ENCODE measurements around the gene MPPED1. TPM values are rescaled to one million over a fixed set of nuclear protein-coding genes. Genes with fewer than 3 reads are reported as not detected.

MPPED1 gene
- total RNA-seq, 4 donors from 2014 or later, result not detected

GRCh38 chr22:43412808-43413795 is 1.3 kb downstream of the MPPED1 start:
- TF ChIP-seq, protein P1, sequence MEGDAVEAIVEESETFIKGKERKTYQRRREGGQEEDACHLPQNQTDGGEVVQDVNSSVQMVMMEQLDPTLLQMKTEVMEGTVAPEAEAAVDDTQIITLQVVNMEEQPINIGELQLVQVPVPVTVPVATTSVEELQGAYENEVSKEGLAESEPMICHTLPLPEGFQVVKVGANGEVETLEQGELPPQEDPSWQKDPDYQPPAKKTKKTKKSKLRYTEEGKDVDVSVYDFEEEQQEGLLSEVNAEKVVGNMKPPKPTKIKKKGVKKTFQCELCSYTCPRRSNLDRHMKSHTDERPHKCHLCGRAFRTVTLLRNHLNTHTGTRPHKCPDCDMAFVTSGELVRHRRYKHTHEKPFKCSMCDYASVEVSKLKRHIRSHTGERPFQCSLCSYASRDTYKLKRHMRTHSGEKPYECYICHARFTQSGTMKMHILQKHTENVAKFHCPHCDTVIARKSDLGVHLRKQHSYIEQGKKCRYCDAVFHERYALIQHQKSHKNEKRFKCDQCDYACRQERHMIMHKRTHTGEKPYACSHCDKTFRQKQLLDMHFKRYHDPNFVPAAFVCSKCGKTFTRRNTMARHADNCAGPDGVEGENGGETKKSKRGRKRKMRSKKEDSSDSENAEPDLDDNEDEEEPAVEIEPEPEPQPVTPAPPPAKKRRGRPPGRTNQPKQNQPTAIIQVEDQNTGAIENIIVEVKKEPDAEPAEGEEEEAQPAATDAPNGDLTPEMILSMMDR (IDR thresholded peaks at IDR 0.05; ENCODE audit: low read depth), result no peak

DNA sequence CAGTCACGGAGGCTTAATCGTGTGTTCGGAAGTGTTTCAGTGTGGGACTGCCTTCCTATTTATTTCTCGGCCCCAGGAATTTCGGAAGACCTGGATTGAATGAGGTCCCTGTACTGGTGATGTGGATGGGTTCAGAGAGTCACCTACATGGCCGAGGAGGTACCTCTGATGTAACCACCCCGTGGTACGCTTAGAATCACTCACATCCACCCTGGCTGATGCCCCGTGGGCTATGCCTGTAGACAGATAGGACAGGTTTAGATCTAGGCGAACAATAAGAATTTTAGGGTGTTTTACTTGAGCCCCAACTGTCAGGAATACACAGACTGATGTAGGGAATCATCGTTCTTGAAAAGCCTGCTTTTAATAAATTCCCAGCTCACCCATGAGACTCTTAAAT is 2.0 kb downstream of the MPPED1 start:
- TF ChIP-seq, protein P1 (IDR thresholded peaks at IDR 0.05; ENCODE audit: low read depth), result no peak

DNA sequence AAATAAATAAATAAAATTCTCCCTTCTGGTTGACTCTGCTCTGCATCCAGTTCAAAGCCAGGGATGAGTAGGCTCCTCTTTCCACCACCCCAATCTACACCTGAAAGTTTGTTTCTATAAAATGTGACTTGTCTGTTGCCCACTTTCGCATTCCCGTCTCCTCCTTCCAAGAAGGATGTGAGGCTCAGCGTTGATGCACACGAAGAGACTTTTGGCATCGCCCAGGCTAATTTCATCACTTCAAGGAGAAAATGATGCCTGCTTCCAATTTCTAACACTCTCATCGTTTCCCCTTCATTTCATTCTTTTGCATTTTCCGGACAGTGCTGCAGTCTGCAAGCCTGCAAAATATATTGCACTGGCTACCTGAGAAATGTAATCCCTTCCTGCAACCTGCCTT is 3.9 kb downstream of the MPPED1 start:
- TF ChIP-seq, protein P1 (IDR thresholded peaks at IDR 0.05; ENCODE audit: low read depth), result no peak

DNA sequence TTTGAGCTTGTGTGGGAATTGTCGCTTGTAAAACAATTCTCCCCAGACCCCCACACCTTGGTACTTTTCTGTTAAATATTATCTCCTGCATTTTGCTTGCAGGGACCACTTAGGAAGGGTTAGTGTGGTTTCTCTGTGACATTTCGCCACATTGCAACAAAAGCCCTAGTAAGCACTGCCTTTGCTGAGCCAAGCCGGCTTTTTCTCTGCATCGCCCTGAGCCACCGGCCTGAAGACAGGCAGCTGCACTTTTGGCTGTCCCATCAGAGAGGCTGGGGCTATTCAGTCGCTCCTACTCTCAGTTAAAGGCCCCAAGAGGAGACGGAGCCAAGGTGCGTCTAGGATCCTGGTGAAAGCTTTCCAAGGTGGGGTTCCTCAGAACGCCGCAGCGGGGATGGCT is 5.7 kb downstream of the MPPED1 start:
- TF ChIP-seq, protein P1 (IDR thresholded peaks at IDR 0.05; ENCODE audit: low read depth), result no peak

DNA sequence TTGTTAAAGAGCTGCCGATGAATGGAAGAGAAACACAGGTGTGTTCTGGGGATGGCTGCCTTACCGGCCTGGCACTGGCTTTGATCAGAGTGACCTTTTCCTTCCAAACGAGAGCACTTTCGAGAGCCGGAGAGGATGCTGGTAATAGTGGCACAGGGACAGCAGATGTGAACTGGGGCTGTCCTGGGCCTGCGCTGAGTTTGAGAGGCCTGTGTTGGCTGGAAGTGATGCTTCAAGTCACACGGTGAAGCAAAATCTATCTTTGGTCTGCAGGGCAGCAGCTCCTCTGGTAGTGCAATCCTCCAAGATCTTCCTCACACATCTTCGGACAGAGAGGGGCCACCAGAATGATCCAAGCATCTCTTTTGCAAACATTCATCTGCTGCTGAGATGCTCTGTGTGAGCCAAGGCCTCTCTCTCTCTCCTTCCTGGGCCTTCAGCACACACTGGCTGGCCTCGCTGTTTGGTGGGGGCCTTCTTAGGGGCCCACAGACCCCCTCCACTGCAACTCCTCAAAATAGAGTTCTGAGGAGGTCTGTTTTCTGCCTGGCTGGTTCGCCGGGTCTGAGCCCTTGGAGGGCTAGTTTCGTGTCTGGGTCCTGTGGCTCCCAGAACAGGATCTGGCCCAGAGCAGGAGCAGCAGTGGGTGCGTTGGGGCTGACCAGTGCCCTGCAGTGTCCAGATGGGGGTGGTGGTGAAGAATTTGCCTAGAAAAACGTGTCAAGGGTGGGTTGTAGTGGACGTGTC is 6.4 kb downstream of the MPPED1 start:
- TF ChIP-seq, protein P1 (IDR thresholded peaks at IDR 0.05; ENCODE audit: low read depth), result no peak

DNA sequence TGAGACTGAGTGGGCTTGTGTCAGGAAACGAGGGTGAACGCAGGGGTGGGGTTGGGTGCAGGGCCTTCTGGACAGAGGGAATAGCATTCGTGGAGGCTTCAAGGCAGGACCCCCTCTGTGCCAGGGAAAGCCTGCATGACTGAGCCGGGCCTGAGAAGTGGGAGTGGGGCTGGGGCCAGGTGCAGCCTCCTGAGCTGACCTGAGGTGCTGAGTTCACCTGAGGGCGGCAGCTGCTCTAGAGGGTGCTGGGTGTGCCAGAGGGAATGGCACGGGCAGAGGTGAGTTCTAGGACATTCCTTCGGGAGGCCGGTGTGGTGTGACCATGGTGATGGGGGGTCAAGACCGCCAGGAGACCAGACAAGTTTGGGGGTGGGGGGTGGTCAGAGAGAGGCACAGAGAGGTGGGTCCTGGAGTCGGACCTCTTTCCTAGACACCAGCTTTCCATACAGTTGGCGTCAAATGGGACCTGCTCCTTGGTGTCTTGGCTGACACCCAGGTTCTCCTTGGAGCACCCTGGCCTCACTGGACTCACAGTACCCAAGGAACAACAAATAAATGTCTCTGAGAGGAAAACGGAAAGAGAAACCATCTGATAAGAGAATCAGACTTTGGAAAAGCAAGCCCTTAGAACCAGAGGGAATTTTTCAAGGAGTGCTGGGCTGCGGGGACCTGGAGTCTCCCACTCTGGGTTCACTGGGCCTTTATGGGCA is 7.7 kb downstream of the MPPED1 start:
- TF ChIP-seq, protein P1 (IDR thresholded peaks at IDR 0.05; ENCODE audit: low read depth), result no peak
